ENCODE measurements around the gene LMF1.
"Not testable (repeated sequence)": the region's sequence is repeated elsewhere in the genome, so short reads cannot be mapped to it uniquely, and the experiment has no call there.

- not testable (repeated sequence) for TF ChIP-seq CTCF (conservative IDR thresholded peaks at IDR 0.05; ENCODE audit: low read length); EZH2phosphoT487 (IDR thresholded peaks at IDR 0.05; ENCODE audit: borderline replicate concordance, low read depth, low read length)
These were observed 111.8 kb downstream of the LMF1 start for GRCh38 chr16:858971-859370.

All from OCI-LY7 (cell line).